Astrocyte of the spinal cord (primary cell): Measurements from ENCODE around the gene WDR45.

ENCODE experiments used
- DNase-seq: peaks from one replicate; pipeline ENCODE4 v3.0.0; 2011; ENCODE audit warnings: low read depth, low spot score
- H3K4me3 ChIP-seq: 2 replicates; pipeline ENCODE4 v1.5.1; 2011; ENCODE audit warnings: low read depth, mild to moderate bottlenecking, low read length, moderate library complexity
- in situ Hi-C: cut with HindIII; loops from 2 replicates; pipeline ENCODE4 v1.10.0; 2017; ENCODE audit warnings: low sequenced_read_pairs
- TF ChIP-seq, protein P1 (sequence below): IDR thresholded peaks from 2 replicates; pipeline ENCODE4 v1.5.1; 2012; ENCODE audit warnings: low read depth, mild to moderate bottlenecking, low read length, inconsistent platforms

Gene WDR45

DNA sequence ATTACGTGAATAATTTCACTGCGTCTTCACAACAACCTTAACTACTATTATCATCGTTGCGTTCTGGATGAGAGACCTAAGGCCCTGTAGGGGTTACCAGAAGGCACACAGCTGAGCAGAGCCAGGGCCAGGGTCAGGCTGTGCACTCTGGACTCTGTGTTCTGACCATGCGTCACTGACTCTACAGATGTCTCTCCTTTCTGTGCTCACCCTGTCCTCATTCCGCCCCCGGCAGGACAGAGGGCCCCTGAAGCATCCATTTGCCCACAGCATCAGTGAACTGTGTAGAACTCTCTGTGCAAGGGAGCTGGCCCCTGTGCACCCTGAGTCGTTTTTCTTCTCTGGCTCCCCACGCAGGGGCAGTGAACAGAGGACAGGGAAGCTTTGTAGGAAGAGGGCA is 22.5 kb upstream of the WDR45 start:
- no peak overlapping the region for H3K4me3 ChIP-seq
- in situ Hi-C loops, result no loop called here
- TF ChIP-seq, protein P1, sequence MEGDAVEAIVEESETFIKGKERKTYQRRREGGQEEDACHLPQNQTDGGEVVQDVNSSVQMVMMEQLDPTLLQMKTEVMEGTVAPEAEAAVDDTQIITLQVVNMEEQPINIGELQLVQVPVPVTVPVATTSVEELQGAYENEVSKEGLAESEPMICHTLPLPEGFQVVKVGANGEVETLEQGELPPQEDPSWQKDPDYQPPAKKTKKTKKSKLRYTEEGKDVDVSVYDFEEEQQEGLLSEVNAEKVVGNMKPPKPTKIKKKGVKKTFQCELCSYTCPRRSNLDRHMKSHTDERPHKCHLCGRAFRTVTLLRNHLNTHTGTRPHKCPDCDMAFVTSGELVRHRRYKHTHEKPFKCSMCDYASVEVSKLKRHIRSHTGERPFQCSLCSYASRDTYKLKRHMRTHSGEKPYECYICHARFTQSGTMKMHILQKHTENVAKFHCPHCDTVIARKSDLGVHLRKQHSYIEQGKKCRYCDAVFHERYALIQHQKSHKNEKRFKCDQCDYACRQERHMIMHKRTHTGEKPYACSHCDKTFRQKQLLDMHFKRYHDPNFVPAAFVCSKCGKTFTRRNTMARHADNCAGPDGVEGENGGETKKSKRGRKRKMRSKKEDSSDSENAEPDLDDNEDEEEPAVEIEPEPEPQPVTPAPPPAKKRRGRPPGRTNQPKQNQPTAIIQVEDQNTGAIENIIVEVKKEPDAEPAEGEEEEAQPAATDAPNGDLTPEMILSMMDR, result no peak
- DNase-seq, result no peak

DNA sequence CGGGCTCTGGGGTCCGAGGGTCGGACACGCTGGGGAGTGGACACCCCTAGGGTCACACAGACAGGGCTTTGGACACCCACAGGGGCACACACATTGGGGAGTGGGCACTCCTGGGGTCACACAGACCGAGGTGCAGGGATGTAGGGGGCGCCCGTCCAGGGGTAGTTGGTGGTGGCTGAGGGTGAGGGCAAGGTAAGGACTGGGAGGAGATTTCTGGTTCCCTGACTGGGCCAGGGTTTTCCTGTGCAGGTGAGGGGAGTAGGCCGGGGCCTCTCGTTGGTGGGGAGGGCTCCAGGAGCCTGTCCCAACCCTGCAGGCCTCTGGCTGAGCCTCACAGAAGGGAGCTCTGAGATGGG is 21.9 kb upstream of the WDR45 start:
- in situ Hi-C loops, result no loop called here
- peak overlapping the region; percentile 64 for H3K4me3 ChIP-seq
- no peak for DNase-seq
- TF ChIP-seq, protein P1, result no peak

DNA sequence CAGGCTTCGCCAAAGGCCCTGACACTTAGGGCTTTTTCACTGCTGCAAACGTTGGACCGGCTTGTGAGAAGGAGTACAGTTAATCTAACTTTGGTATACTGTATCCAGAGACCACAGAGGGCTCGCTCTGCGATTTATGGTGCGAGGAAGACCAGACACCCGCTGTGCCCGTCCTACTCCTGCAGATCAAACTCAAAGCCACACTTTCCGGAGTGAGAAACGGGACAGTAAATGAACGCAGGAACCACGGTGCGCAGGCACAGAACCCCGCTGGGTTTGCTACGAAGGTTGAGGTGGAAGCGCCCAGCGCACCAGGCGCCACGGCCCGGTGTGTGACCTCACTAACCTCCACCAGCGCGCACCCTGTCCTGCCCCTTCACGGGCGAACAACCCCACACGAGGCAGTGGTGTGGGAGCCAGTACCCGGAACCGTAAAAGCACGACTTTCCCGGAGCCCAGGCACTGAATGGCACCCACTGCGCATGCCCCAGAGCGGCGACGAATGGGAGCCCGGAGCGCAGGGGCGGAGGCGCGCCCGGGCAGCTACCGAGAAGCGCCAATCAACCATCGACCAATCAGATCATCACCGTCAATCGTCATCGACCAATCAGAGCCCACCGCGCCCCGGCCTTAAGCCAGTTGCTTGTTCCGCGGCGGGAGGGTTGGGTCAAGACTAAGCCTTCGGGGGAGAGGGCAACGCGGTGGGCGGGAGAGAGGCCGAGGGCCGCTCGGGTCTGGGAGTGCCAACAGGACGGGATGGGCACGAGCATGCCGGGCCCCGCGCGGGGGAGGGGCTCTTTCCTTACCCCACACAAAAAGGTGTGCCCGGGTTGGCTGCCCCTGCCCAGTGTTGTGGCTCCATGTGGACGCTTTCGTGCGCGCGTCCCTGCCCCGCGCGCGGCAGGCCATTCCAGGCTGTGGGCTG is 21.3 kb upstream of the WDR45 start:
- peak; percentile 88 for DNase-seq
- TF ChIP-seq, protein P1, result no peak
- H3K4me3 ChIP-seq, result peak overlapping the region; percentile 64
- in situ Hi-C loops, result no loop called here

DNA sequence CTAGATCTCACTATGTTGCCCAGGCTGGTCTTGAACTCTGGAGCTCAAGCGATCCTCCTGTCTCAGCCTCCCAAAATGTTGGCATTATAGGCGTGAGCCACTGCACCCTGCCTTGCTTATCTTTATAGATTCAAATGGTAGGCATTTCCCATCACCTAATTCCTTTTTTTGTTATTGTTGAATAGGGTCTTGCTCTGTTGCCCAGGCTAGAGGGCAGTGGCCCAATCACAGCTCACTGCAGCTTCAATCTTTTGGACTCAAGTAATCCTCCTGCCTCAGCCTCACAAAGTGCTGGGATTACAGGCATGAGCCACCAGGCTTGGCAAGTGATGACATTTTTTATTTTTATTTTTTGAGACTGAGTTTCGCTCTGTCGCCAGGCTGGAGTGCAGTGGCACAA is 16.7 kb upstream of the WDR45 start:
- no peak overlapping the region for H3K4me3 ChIP-seq
- no peak for DNase-seq
- TF ChIP-seq, protein P1, result no peak
- in situ Hi-C loops, result no loop called here

DNA sequence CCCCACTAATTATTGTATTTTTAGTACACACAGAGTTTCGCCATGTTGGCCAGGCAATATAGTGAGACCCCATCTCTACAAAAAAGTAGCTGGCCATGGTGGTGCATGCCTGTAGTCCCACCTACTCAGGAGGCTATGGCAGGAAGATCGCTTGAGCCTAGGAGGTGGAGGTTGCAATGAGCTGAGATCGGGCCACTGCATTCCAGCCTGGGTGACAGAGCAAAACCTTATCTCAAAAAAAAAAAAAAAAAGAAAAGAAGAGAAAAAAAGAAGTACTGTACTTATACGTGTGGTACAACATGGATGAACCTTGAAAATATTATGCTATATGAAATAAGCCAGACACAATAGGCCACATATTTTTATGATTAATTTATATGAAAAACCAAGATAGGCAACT is 9.9 kb upstream of the WDR45 start:
- no peak for DNase-seq
- in situ Hi-C loops, result no loop called here

DNA sequence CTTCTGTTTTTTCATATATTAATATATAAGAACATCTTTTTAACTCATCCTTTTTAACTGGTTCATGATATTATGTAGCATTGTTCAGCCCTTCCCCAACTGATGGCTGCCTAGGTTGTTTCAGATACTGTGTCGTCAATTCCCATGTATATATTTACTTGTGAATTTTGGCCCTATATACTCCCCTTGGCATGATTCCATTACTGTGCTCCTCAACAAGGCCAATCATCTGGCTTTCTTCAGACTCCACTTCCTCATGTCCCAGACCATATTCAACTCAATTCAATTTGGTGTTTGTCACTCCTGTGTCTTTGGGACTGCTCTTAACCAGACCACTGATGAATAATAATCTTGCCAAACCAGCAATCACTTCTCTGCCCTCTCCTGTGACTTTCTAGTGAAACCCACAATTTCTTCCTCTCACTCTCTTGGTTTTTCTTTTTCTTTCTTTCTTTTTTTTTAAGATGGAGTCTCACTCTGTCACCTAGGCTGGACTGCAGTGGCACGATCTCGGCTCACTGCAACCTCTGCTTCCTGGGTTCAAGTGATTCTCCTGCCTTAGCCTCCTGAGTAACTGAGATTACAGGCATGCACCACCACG is 2.7 kb upstream of the WDR45 start:
- in situ Hi-C loops, result no loop called here
- no peak overlapping the region for H3K4me3 ChIP-seq
- TF ChIP-seq, protein P1, result no peak
- no peak for DNase-seq

More for the DNA sequence above, 9.9 kb upstream of the WDR45 start:
- no peak overlapping the region for H3K4me3 ChIP-seq
- TF ChIP-seq, protein P1, result no peak
